Coronary artery (tissue), 2 donors: ENCODE measurements around the gene APBA2.

Experiments
- DNase-seq: peaks from one replicate; pipeline ENCODE4 v3.0.0-alpha.2; 2017; ENCODE audit warnings: low spot score
- H3K27ac ChIP-seq, 2 donors: fragments of 200-600 bp; sonication (generic); one replicate each; pipeline ENCODE4 v1.5.1; 2016 to 2019
- H3K4me3 ChIP-seq: fragments of 200-600 bp; sonication (generic); 2 replicates; pipeline ENCODE4 v1.5.1; 2016; ENCODE audit warnings: mild to moderate bottlenecking, moderate library complexity
- CTCF ChIP-seq: fragments of 200-600 bp; sonication (generic); IDR thresholded peaks from one replicate; pipeline ENCODE4 v1.5.1; 2019; ENCODE audit warnings: antibody characterized with exemption

The APBA2 gene

GRCh38 chr15:29142129-29142747 lies 256.5 kb downstream of the APBA2 start:
- Histone ChIP-seq H3K4me3 (no peak overlapping the region), H3K27ac (no peak overlapping the region)
- DNase-seq = peak; percentile 46
- TF ChIP-seq CTCF = no peak

- no peak for TF ChIP-seq CTCF
- DNase-seq = peak; percentile 49
- Histone ChIP-seq H3K27ac (no peak overlapping the region), H3K4me3 (no peak overlapping the region)
Measured at GRCh38 chr15:29143293-29143692, 257.5 kb downstream of the APBA2 start.

GRCh38 chr15:29143909-29144635 lies 258.3 kb downstream of the APBA2 start:
- no peak for TF ChIP-seq CTCF
- DNase-seq = peak; percentile 2

GRCh38 chr15:29149738-29150075 lies 263.9 kb downstream of the APBA2 start:
- no peak overlapping the region for H3K27ac ChIP-seq

More at GRCh38 chr15:29143909-29144635, 258.3 kb downstream of the APBA2 start:
- Histone ChIP-seq H3K4me3 (no peak overlapping the region), H3K27ac (no peak overlapping the region)

GRCh38 chr15:29150515-29151483 lies 265.0 kb downstream of the APBA2 start:
- TF ChIP-seq CTCF = no peak
- H3K27ac ChIP-seq = no peak overlapping the region
- peak; percentile 4 for DNase-seq

More at GRCh38 chr15:29149738-29150075, 263.9 kb downstream of the APBA2 start:
- TF ChIP-seq CTCF = no peak
- H3K4me3 ChIP-seq = no peak overlapping the region
- peak; percentile 41 for DNase-seq

GRCh38 chr15:29151484-29151857 lies 265.7 kb downstream of the APBA2 start:
- no peak overlapping the region for H3K27ac ChIP-seq
- no peak overlapping the region for H3K4me3 ChIP-seq
- no peak for TF ChIP-seq CTCF
- peak; percentile 40 for DNase-seq

More at GRCh38 chr15:29150515-29151483, 265.0 kb downstream of the APBA2 start:
- H3K4me3 ChIP-seq = no peak overlapping the region
